GM19468 (cell line): ENCODE results near the gene WDR88.

ENCODE experiments used
- ATAC-seq: cut with Tn5 transposase; IDR thresholded peaks from one replicate; pipeline ENCODE4 v1.9.1; 2021; ENCODE audit warnings: mild to moderate bottlenecking, moderate library complexity, moderate number of reproducible peaks; ENCODE audit not compliant: unreplicated experiment; ENCODE audit errors: extremely low read depth

WDR88 gene, protein sequence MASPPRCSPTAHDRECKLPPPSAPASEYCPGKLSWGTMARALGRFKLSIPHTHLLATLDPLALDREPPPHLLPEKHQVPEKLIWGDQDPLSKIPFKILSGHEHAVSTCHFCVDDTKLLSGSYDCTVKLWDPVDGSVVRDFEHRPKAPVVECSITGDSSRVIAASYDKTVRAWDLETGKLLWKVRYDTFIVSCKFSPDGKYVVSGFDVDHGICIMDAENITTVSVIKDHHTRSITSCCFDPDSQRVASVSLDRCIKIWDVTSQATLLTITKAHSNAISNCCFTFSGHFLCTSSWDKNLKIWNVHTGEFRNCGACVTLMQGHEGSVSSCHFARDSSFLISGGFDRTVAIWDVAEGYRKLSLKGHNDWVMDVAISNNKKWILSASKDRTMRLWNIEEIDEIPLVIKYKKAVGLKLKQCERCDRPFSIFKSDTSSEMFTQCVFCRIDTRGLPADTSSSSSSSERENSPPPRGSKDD

DNA sequence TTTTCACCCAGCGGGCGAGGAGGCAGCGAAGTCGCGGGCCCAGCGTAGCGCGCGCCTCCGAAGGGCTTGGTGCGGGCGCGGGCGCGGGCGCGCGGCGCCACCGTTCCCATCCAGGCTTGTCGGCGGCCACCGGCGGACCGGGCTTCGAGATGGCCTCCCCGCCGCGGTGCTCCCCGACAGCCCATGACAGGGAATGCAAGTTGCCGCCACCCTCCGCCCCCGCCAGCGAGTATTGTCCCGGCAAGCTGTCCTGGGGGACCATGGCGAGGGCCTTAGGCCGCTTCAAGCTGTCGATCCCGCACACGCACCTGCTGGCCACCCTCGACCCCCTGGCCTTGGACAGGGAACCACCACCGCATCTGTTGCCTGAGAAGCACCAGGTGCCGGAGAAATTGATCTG is at the start of gene WDR88:
Gene WDR88, plus strand, starts transcription at position 94 of the 400 bp plus-strand sequence. Its CDS starts 56 bp downstream, at position 150.
- no peak for ATAC-seq

DNA sequence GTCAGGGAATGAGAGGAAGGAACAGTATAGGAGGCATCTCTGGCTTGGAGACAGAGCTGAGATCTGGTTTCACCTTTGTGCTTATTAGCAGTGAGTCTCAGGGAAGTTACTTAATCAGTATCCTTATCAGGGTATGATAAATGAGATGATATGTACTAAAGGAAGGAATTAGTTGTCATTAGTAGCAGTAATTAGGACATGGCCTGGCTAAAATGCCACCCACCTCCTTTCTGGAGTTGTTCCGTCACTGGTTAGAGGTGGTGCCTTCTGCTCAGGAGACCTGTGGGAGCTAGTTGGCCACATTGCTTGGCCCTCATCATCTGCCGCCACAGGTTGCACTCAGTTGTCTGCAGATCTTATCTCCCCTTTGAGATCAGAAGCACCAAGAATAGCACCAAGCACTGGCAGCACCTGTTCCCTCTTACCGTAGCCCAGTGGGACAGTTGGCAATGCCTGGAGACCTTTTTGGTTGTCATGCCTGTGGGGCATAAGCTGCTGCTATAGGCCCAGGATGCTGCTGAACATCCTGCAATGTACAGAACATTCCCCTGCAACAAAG is 46.3 kb upstream of the WDR88 start:
- no peak for ATAC-seq

DNA sequence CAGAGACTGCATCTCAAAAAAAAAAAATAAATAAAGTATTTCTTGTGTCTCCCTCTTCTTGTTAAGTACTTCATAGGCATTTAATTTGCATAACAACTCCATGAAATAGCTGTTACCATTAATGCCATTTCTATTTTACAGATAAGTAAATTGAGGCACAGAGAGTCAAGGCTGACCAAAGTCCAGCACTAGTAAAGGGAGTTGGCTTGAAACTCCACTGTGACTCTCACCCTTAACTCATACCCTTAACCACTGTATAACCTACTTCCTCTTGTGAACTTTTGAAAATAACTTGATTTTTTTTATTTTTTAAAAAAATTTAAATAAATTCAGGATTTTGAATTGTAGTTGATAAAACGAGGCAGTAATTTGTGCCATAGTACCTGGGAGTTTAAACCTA is 45.0 kb upstream of the WDR88 start:
- ATAC-seq, result no peak

DNA sequence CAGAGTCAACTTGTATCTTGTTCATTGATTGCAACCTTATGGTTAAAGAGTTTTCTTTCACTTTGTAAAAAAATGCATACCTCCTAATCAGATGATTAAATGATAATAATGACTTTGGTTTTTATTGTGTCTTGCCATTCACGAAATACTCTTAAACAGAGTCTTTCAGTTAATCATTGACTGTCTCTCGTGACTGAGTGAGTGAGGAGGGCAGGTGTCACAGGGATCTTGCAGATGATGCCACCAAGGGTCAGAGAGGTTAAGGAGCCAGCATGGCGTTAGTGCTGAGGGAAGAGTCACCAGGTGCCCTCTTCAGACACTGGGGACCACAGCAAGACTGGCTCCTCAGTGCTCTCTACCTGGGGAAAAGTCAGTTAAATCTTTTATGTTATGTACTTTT is 42.9 kb upstream of the WDR88 start:
- no peak for ATAC-seq

DNA sequence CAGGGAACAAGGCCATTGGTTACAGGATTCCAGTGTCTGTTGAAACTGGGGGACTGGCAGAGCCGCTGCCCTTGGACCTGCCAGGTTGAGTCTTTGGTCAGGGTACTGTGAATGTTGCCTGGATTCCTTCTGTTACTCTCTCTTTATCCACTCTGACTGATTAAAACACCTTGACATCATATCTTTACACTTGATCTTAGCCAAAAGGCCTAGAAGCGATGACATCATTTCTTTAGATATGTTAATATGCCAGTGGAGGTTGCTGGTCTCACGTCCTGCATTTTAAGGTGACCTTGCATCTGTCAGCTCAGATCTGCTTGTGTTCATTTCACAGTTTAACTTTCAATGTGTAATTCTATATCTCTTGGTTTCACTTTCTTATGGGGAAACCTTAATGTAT is 41.7 kb upstream of the WDR88 start:
- no peak for ATAC-seq

DNA sequence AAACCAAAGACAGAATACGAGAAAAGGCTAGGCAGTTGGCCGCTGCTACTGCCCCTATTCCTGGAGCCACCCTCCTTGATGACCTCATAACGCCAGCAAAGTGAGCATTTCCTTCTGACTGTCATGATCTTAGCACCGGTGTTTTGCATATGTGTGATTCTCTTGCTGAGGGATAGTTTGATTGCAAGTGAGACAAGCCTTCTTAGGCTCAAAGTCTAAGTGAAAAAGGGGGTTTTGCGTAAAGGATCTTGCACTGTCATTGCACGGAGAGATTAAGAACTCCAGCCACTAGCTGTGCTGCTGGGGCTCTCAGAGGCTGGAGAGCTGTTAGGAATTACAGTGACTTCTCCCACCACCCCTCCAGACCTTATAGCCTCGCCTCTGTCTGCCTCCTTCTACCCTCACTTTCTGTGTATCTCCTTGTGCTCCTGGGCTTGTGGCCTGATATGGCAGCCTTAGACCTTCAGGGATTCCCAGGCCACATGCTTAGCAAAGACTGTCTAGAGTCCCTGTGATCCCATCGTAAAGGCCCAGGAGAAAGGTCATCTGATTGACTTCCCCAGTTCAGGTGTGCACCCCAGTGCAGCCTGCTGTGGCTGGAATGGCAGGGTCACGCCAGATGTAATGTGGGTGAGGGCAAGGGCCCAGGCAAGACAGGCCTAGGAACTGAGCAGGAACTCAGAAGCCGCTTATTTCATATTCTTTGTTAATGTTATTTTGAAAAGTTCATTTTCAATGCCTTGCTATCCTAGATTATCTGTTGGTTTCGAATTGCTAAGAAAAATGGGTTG is 38.3 kb upstream of the WDR88 start:
- ATAC-seq, result no peak

DNA sequence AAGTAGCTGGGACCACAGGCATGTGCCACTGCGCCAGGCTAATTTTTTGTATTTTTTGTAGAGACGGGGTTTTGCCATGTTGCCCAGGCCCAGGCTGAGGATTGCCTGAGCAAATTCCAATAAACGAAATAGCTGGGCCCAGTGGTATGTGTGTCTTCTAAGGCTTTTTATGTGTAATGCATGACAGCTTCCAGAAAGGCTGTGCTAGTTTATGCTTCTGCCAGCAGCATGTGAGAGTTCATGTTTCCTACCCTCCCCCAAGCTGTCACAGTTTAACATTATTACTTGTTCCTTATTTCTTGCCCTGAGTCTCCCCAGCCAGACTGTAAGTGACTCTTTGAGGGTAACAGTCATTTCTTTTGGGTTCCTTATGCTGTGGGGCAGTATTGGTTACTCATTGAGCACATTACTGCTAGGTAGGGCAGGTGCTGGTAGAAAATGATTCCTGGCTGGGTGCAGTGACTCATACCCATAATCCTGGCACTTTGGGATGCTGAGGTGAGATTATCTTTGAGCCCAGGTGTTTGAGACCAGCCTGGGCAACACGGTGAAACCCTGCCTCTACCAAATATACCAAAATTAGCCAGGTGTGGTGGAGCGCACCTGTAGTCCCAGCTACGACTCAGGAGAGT is 37.4 kb upstream of the WDR88 start:
- ATAC-seq, result no peak

DNA sequence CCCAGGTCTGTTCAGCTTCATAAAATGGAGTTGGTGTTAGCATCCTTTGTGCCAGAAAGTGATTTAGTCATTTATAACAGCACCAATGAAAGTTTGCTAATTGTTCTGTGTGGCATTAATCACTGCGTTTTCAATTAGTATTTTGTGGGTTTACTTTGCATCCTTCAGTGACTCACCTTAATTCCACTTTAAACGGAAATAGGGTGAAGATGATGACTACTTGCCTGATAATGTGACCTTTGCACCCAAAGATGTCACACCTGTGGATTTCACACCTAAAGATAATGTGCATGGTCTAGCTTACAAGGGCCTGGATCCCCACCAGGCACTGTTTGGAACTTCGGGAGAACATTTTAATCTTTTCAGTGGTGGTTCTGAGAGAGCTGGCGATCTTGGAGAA is 35.9 kb upstream of the WDR88 start:
- ATAC-seq, result no peak

DNA sequence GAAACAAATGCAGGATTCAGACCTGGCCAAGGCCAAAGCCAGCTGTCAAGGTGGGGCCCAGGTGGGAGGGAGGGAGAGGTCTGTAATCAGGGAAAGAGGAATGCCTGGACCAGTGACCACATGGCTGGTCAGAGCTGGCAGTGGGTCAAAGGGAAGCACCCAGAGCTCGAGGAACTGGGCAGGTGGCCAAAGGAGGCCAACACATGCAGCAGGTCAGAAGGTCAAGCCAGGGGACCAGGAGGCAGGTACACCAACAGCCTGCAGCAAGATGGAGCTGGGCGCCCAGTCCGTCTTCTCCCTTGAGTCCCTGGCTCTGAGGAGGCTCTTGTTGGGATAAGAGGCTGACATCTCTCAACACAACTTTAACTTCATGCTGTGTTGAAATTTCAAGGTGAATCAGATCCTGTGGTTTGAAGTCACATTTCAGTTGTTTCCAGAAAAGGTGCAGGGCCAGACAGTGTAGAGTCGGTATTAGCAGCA is 33.8 kb upstream of the WDR88 start:
- no peak for ATAC-seq

DNA sequence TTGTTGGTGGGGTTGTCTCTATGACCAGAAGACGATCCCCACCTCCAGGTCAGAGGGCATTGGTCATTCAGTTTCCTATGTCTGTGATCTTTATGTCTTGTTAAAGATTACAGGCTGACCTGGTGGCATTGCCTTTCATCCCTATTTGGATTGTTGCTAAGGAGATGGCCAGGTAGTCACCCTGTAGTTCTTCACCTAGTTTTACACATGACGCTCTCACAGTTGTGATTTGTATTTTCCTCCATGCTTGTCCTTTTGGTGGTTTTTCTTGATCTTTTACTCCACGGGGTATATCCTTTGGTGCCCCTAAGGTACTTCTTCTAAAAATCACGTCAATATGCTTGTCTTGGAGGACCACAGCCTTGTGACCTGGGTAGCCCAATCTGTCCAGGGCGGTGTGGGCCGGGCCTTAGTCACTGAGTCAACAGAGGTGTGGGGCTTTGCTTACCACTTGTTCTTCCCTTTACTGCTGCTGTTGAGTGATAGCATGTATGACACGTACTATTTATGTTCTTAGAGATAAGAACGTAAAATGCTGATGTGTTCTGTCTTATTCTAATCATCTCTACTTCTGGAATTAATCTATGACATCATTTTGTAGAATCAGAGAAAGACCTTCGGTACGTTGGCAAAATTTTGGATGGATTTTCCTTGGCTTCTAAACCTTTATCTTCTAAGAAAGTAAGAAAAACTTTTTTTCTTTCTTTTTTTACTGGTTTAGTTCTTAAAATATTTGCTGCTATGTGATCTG is 30.8 kb upstream of the WDR88 start:
- no peak for ATAC-seq

DNA sequence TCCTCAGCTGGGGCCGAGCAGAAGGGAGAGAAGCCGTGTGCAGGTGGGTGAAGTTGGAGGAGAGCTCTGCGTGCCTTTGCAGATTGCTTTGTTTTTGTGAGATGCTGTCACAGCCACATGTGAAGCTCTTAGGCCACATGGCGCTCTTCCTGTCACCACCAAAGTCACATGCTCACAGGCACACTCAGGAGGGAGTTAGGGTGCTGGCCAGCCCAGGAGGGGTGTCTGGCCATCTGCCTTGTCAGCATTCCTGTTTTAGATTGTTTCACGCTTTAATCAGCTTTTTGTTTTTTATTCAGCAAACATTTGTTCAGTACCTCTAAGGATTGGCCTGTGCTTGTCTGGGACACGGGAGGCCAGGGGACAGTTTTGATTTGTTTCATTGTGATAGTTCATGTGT is 29.0 kb upstream of the WDR88 start:
- ATAC-seq, result no peak

DNA sequence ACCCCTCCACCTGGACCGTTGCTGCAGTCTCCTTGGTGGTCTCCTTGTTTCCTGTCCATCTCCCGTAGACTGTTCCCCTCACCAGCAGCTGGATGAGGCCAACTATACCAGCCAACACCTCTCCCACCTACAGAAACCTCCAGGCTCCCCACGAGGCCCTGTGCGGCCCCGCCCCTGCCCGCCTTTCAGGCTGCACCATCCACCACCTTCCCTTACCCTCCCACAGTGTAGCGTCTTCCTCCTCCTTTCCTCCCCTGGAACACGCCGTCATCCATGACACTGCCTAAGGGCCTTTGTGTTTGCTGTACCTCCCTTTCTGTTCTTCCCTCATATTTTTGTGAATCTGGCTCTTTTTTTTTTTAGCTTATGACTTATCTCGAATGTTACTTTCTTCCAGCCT is 23.8 kb upstream of the WDR88 start:
- ATAC-seq, result no peak

DNA sequence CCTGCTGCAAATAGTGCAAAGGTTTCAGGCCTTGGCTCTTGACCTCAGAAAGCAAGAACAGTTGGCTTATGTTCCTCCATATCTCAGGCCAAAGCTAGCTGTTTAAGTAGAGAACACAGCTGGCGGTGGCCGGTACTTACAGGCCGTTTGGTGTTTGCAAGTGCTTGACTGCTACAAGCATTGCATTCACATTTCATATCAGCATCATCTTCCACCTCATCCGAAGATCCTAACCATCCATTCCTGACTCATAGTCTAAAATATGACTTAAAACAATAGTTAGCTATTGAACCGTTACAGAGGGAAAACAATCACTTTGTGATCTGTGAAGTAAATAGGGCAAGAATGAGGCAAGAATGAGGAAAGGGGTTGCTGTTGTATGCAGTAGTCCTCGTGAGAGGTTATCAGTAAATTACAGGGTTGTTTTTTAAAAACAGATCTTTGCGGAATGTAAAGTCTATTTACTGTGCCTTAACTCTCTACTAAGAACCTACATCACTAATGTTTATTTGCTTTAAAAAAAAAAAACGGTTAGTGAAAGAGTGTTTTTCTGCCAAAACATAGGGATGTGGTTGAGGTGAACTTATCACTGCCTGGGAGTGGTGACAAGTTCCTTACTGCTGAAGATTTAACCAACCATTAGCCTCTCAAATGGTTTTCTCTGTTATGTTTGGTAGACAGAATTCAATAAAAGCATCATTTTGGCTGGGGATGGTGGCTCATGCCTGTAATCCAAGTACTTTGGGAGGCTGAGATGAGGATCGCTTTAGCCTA is 21.6 kb upstream of the WDR88 start:
- no peak for ATAC-seq

DNA sequence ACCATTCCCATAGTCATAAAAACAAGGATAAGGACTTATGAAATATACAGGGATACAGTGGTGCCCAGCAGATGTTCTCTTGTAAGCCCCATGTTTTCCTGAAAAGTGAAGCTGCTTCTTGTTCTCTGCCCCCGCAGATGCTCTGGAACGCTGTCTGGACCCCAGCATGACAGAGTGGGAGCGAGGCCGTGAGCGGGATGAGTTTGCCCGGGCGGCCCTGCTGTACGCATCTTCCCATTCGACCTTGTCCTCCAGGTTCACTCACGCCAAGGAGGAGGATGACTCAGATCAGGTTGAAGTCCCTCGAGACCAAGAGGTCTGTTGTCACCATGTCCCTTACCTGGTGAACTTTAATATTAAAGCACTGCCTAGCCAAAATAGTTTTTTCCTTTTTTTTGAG is 20.3 kb upstream of the WDR88 start:
- ATAC-seq, result no peak

DNA sequence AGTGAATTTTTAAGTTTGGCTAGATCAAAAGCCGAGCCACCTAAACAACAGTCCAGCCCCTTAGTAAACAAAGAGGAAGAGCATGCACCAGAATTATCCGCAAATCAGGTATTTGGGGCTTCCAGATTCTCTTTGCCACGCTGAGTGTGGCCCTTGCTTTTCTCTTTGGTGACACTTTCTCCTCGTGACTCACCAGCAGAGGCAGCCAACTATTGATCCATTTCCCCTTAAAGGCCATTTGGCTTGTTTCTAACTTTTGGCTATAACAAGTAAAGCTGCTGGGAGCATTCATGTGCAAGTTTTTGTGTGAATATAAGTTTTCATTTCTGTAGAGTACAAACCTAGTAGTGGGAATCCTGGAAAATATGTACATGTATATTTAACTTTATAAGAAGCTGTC is 17.6 kb upstream of the WDR88 start:
- ATAC-seq, result no peak

DNA sequence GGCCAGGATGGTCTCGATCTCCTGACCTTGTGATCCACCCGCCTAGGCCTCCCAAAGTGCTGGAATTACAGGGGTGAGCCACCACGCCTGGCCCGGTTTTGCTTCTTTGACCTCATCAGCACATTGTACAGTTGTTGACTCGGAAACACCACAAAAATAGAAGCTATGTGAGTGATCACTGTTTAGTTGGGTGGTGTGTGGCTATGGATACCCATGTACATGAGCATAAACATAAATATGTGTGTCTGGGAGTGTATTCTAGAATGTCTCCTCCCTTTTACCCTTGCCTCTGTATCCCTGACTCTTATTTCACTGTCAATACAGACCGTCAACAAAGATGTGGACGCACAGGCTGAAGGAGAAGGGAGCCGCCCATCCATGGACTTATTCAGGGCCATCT is 14.4 kb upstream of the WDR88 start:
- no peak for ATAC-seq

DNA sequence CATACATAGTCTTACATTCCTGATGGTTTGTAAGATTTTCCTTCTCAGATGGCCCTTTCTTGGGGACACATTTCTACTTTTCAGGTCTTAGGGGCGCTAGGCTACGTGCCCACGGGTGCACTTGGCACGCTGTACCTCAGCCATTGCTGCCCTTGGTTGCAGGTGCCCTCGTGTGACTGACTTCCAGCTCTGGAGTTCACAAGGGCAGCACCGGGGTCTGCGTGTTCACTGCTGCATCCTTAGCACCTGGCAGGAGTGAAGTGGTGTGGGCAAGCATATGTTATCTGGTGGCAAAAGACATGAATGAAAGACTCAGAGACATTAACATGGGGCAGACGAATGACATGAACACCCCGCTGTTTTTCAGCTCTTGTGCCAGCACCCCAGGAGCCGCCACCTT is 13.3 kb upstream of the WDR88 start:
- ATAC-seq, result no peak

DNA sequence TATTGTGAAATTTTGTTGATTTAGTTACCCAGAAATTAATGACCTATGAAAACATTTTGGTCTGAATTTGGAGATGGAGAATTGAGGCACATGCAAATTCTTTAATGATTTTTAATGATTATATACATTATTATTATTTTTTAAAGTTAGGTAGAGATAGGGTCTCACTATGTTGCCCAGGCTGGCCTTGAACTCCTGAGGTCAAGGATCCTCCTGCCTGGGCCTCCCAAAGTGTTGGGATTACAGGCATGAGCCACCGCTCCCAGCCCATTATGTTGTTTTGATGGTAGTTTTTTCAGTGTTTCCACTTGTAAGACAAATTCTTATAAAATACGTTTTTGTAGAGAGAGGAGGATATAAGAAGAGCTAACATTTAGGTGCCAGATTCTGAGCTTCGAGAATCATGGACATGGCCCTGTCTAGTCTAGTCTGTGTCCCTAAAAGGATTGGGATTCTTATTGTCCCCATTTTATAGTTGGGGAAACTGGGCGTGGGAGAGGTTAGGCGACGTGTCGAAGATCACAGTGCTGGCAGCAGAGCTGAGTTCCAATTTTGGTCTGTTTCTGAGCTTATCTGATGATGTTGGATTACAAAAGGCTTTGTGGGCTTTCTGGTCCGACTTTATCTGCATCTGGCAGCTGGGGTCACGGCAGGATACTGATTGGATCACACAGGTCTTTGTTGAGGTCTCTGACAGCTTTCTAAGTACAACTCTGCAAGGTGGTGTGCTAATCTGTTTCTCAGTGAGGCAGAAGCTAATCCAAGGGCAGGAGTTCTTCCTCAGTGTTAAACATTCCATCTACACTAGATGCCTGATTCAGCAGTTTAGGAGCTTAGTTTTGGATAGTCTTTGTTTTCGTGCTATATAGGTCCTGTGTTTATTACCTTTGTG is 7.5 kb upstream of the WDR88 start:
- ATAC-seq, result no peak
